ENCODE data around the gene NINL.

DNA sequence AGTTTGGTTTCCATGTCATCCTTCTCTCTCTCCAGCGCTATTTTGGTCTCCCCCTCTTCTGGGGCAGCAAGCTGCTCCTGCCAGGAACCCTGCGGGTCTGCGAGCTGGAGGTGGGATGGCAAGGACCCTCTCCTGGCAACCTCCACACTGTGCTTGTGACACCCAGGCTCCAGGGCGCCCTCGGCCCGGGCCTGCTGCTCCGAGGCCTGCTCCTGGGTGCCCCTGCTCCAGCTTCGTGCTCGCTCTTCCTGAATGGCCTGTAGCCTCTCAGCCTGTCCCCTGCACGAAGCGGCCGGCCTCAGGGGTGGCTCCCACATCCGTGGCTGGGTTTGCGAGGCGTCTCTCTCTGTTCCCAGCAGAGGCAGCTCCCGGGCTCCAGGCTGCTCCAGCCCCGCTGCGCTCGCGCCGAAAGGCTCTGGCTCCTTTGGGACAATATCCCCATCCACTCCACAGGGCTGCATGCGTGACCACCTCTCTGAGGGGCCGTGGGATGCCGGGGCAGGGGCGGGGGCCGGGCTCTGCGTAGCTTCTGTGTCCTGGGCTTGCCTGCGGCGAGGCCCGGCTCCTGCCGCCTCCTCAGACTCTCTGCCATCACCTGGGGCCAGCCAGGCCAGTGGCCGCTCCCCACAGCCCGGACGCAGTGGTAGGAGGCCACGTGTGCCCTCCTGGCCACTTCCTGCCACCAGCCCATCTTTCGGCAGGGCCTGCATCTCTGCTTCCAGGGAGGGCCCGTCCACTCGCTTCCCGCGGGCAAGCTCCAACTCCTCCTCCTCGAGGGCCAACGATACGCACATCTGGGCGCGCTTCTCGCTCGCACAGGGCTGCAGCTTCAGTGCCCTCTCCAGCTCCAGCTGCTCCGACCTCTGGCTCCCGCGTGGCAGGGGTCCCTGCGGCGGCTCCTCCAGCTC is 109.0 kb downstream of the NINL start:
- no peak for TF ChIP-seq POLR2A (IDR thresholded peaks at IDR 0.05)
- TF ChIP-seq, protein P1, sequence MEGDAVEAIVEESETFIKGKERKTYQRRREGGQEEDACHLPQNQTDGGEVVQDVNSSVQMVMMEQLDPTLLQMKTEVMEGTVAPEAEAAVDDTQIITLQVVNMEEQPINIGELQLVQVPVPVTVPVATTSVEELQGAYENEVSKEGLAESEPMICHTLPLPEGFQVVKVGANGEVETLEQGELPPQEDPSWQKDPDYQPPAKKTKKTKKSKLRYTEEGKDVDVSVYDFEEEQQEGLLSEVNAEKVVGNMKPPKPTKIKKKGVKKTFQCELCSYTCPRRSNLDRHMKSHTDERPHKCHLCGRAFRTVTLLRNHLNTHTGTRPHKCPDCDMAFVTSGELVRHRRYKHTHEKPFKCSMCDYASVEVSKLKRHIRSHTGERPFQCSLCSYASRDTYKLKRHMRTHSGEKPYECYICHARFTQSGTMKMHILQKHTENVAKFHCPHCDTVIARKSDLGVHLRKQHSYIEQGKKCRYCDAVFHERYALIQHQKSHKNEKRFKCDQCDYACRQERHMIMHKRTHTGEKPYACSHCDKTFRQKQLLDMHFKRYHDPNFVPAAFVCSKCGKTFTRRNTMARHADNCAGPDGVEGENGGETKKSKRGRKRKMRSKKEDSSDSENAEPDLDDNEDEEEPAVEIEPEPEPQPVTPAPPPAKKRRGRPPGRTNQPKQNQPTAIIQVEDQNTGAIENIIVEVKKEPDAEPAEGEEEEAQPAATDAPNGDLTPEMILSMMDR (IDR thresholded peaks at IDR 0.05) = no peak

Measured in Peyer's patch (tissue), 4 donors.